Neural cell (in vitro differentiated cells): ENCODE data around the gene FEN1. TPM values are rescaled to one million over a fixed set of nuclear protein-coding genes. Genes with fewer than 3 reads are reported as not detected.

Experiments used
- H2AFZ ChIP-seq: fragments of 200-600, 300-800 bp; sonication (generic), shearing (Covaris generic); 2 replicates; pipeline ENCODE4 v1.6.0; 2014; ENCODE audit warnings: low read depth, mild to moderate bottlenecking, antibody characterized with exemption, low read length, moderate library complexity
- H3F3A ChIP-seq: fragments of 200-600 bp; shearing (Covaris generic); 2 replicates; pipeline ENCODE4 v1.6.1; 2016; ENCODE audit warnings: mild to moderate bottlenecking, moderate library complexity, mixed read lengths, antibody characterized with exemption, low read length; ENCODE audit not compliant: insufficient read depth, poor library complexity, severe bottlenecking
- H3K27ac ChIP-seq: fragments of 200-600, 300-800 bp; sonication (generic), shearing (Covaris generic); 2 replicates; pipeline ENCODE4 v1.5.1; 2014; ENCODE audit warnings: mild to moderate bottlenecking, low read length, moderate library complexity
- H3K27me3 ChIP-seq: fragments of 300-800, 200-600 bp; sonication (generic), shearing (Covaris generic); 2 replicates; pipeline ENCODE4 v1.6.0; 2014; ENCODE audit warnings: mild to moderate bottlenecking, low read depth, low read length, moderate library complexity; ENCODE audit not compliant: insufficient read depth
- H3K36me3 ChIP-seq: fragments of 300-800, 200-600 bp; sonication (generic), shearing (Covaris generic); 2 replicates; pipeline ENCODE4 v1.5.1; 2014; ENCODE audit warnings: mild to moderate bottlenecking, antibody characterized with exemption, low read length, moderate library complexity; ENCODE audit not compliant: insufficient read depth
- H3K4me2 ChIP-seq: fragments of 300-800, 200-600 bp; sonication (generic), shearing (Covaris generic); 2 replicates; pipeline ENCODE4 v1.6.0; 2014; ENCODE audit warnings: mild to moderate bottlenecking, low read length
- H3K4me3 ChIP-seq: fragments of 300-800, 200-600 bp; sonication (generic), shearing (Covaris generic); 2 replicates; pipeline ENCODE4 v1.5.1; 2014; ENCODE audit warnings: mild to moderate bottlenecking, low read length, moderate library complexity
- H3K79me2 ChIP-seq: fragments of 200-600 bp; shearing (Covaris generic); replicated peaks from 2 replicates; pipeline ENCODE4 v1.6.0; 2014; ENCODE audit warnings: mild to moderate bottlenecking, low read length, moderate library complexity; ENCODE audit not compliant: insufficient read depth
- H3K9ac ChIP-seq: fragments of 300-800, 200-600 bp; sonication (generic), shearing (Covaris generic); 2 replicates; pipeline ENCODE4 v1.6.1; 2016; ENCODE audit warnings: mild to moderate bottlenecking, low read length, mixed read lengths
- H3K9me2 ChIP-seq: fragments of 200-600 bp; shearing (Covaris generic); 2 replicates; pipeline ENCODE4 v1.6.1; 2016; ENCODE audit warnings: mild to moderate bottlenecking, low read length, mixed read lengths; ENCODE audit not compliant: insufficient read depth
- H3K9me3 ChIP-seq: fragments of 200-600, 300-800 bp; sonication (generic), shearing (Covaris generic); 2 replicates; pipeline ENCODE4 v1.6.1; 2016; ENCODE audit warnings: mild to moderate bottlenecking, mixed run types, low read length, moderate library complexity, mixed read lengths
- H4K20me1 ChIP-seq: fragments of 200-600 bp; shearing (Covaris generic); 2 replicates; pipeline ENCODE4 v1.6.1; 2016; ENCODE audit warnings: mild to moderate bottlenecking, mixed run types; ENCODE audit not compliant: insufficient read depth
- CTCF ChIP-seq: fragments of 450-650 bp; IDR thresholded peaks from 2 replicates; pipeline ENCODE4 v1.5.1; 2014; ENCODE audit warnings: antibody characterized with exemption, mild to moderate bottlenecking, moderate library complexity; ENCODE audit not compliant: poor library complexity, severe bottlenecking
- EP300 ChIP-seq: fragments of 450-650 bp; conservative IDR thresholded peaks from 2 replicates; pipeline ENCODE4 v1.6.1; 2014; ENCODE audit warnings: antibody characterized with exemption, mild to moderate bottlenecking, moderate library complexity; ENCODE audit not compliant: poor library complexity, severe bottlenecking
- EZH2 ChIP-seq: fragments of 200-600, 300-800 bp; shearing (Covaris generic), sonication (generic); IDR thresholded peaks from 2 replicates; pipeline ENCODE4 v1.6.1; 2014; ENCODE audit warnings: antibody characterized with exemption, low read length, borderline replicate concordance, mild to moderate bottlenecking; ENCODE audit not compliant: insufficient read depth, poor library complexity, severe bottlenecking
- MXI1 ChIP-seq: fragments of 450-650 bp; conservative IDR thresholded peaks from 2 replicates; pipeline ENCODE4 v1.6.1; 2014; ENCODE audit warnings: antibody characterized with exemption, mild to moderate bottlenecking; ENCODE audit not compliant: poor library complexity, severe bottlenecking
- POLR2AphosphoS5 ChIP-seq: IDR thresholded peaks from 2 replicates; pipeline ENCODE4 v1.6.1; 2012
- RAD21 ChIP-seq: fragments of 450-650 bp; conservative IDR thresholded peaks from 2 replicates; pipeline ENCODE4 v1.6.1; 2014; ENCODE audit warnings: antibody characterized with exemption, mild to moderate bottlenecking, moderate library complexity
- SMC3 ChIP-seq: fragments of 450-650 bp; conservative IDR thresholded peaks from 2 replicates; pipeline ENCODE4 v1.6.1; 2014; ENCODE audit warnings: antibody characterized with exemption, mild to moderate bottlenecking, moderate library complexity; ENCODE audit not compliant: poor library complexity
- TAF1 ChIP-seq: IDR thresholded peaks from 2 replicates; pipeline ENCODE4 v1.6.1; 2012; ENCODE audit warnings: low read depth
- polyA plus RNA-seq: library from polyadenylated mRNA; depleted of rRNA; stranded (reverse); fragments of >200 nt; gene quantifications from 2 replicates; pipeline ENCODE4 v1.2.3, GENCODE V29; 2014
- TF ChIP-seq, protein P1 (sequence below): IDR thresholded peaks from 2 replicates; pipeline ENCODE4 v1.6.1; 2012; ENCODE audit warnings: borderline replicate concordance

FEN1 gene
- polyA plus RNA-seq, 1 donor from 2014 or later = 27.2 TPM

- H3K9me2 ChIP-seq = no peaks in the 10 kb centered on the region
- no peak overlapping the region for H3K4me3 ChIP-seq
- no peak overlapping the region for H3K27ac ChIP-seq
- H4K20me1 ChIP-seq = no peaks in the 10 kb centered on the region
- no peaks in the 10 kb centered on the region for H3K9me3 ChIP-seq
- no peaks in the 10 kb centered on the region for H3K27me3 ChIP-seq
- H3F3A ChIP-seq = no peaks in the 10 kb centered on the region
- H2AFZ ChIP-seq = no peak overlapping the region
- no peaks in the 10 kb centered on the region for H3K36me3 ChIP-seq
- H3K79me2 ChIP-seq = no peaks in the 10 kb centered on the region
- H3K4me2 ChIP-seq = no peak overlapping the region
- TF ChIP-seq EP300 = no peak
- no peak for TF ChIP-seq SMC3
- no peak for TF ChIP-seq MXI1
- TF ChIP-seq POLR2AphosphoS5 = no peak
- no peak for TF ChIP-seq TAF1
- TF ChIP-seq, protein P1, sequence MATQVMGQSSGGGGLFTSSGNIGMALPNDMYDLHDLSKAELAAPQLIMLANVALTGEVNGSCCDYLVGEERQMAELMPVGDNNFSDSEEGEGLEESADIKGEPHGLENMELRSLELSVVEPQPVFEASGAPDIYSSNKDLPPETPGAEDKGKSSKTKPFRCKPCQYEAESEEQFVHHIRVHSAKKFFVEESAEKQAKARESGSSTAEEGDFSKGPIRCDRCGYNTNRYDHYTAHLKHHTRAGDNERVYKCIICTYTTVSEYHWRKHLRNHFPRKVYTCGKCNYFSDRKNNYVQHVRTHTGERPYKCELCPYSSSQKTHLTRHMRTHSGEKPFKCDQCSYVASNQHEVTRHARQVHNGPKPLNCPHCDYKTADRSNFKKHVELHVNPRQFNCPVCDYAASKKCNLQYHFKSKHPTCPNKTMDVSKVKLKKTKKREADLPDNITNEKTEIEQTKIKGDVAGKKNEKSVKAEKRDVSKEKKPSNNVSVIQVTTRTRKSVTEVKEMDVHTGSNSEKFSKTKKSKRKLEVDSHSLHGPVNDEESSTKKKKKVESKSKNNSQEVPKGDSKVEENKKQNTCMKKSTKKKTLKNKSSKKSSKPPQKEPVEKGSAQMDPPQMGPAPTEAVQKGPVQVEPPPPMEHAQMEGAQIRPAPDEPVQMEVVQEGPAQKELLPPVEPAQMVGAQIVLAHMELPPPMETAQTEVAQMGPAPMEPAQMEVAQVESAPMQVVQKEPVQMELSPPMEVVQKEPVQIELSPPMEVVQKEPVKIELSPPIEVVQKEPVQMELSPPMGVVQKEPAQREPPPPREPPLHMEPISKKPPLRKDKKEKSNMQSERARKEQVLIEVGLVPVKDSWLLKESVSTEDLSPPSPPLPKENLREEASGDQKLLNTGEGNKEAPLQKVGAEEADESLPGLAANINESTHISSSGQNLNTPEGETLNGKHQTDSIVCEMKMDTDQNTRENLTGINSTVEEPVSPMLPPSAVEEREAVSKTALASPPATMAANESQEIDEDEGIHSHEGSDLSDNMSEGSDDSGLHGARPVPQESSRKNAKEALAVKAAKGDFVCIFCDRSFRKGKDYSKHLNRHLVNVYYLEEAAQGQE = no peak
- TF ChIP-seq CTCF = no peak
- TF ChIP-seq EZH2 = no peak
- no peak for TF ChIP-seq RAD21
- no peak overlapping the region for H3K9ac ChIP-seq
Observed at GRCh38 chr11:61764606-61765260, 28.0 kb upstream of the FEN1 start.

DNA sequence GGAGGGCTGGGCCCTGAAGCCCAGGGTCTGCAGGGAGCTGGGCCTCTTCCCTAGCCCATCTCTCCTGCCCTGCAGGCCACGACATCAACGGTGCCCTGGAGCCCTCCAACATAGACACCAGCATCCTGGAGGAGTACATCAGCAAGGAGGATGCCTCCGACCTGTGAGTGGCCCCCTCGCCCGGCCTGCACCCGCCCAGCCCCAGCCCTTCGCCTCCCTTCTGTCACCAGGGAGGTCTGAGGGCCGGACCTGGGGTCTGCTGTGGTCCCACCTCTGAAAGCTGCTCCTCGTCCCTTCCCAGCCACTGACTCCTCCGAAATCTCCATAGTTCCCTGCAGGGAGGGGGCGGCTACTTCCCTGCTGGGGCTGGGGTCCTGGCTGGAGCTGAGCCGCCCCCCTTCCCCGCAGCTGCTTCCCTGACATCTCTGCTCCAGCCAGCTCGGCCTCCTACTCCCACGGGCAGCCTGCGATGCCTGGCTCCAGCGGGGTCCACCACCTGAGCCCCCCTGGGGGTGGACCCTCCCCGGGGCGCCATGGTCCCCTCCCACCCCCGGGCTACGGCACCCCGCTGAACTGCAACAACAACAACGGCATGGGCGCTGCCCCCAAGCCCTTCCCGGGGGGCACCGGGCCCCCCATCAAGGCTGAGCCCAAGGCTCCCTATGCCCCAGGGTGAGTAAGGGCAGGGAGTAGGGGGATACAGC is 27.0 kb upstream of the FEN1 start:
- Histone ChIP-seq H2AFZ (no peak overlapping the region), H3K4me2 (no peak overlapping the region), H4K20me1 (no peaks in the 10 kb centered on the region), H3K36me3 (no peaks in the 10 kb centered on the region), H3K9me3 (no peaks in the 10 kb centered on the region), H3K9ac (no peak overlapping the region), H3K79me2 (no peaks in the 10 kb centered on the region), H3K9me2 (no peaks in the 10 kb centered on the region), H3K27me3 (no peaks in the 10 kb centered on the region), H3K27ac (no peak overlapping the region), H3F3A (no peaks in the 10 kb centered on the region), H3K4me3 (no peak overlapping the region)
- TF ChIP-seq SMC3 = no peak
